ENCODE data around the gene EGFL8.

DNA sequence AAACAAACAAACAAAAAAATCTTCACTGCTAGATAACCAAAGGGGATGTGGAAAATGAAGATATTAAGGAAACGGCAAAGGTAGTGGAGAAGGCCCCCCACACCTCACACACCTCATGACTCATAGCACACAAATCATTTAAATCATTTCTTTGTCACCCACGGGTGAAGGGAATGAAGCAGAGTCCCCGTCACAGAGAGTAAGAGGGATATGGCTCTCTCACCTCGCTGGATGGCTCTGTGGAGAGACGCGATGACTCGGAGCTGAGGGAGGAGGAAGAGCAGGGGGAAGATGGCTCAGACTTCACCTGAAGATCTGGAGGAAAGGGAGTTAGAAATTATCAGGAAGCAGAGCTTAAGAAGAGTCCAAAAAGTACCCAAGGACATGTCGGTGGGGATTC, 37.5 kb upstream of the EGFL8 start:
- TF ChIP-seq, protein P1, sequence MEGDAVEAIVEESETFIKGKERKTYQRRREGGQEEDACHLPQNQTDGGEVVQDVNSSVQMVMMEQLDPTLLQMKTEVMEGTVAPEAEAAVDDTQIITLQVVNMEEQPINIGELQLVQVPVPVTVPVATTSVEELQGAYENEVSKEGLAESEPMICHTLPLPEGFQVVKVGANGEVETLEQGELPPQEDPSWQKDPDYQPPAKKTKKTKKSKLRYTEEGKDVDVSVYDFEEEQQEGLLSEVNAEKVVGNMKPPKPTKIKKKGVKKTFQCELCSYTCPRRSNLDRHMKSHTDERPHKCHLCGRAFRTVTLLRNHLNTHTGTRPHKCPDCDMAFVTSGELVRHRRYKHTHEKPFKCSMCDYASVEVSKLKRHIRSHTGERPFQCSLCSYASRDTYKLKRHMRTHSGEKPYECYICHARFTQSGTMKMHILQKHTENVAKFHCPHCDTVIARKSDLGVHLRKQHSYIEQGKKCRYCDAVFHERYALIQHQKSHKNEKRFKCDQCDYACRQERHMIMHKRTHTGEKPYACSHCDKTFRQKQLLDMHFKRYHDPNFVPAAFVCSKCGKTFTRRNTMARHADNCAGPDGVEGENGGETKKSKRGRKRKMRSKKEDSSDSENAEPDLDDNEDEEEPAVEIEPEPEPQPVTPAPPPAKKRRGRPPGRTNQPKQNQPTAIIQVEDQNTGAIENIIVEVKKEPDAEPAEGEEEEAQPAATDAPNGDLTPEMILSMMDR (IDR thresholded peaks at IDR 0.05) = no peak
- TF ChIP-seq POLR2A (IDR thresholded peaks at IDR 0.05) = no peak
